GM21390 (cell line): ENCODE data around the gene PAK2.
"Not testable (repeated sequence)": the region's sequence is repeated elsewhere in the genome, so short reads cannot be mapped to it uniquely, and the experiment has no call there.

Experiments
- ATAC-seq: cut with Tn5 transposase; IDR thresholded peaks from one replicate; pipeline ENCODE4 v1.9.1; 2021; ENCODE audit not compliant: unreplicated experiment

The PAK2 gene

DNA sequence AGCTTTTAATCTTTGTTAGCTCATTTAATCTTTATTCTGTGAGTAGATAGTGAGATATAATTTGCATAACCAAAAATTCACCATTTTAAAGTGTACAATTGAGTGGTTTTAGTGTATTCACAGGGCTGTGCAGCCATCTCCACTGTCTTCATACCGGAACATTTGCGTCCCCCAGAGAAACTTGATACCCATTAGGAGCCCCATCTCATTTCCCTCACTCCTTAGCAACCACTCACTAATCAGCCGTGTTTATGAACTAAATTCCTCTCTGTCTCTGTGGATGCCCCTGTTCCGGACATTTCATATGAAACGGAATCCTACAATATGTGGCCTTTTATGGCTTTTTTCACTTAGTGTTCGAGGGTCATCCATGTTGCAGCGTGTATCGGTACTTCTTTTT lies 38.2 kb downstream of the PAK2 start:
- no peak for ATAC-seq

DNA sequence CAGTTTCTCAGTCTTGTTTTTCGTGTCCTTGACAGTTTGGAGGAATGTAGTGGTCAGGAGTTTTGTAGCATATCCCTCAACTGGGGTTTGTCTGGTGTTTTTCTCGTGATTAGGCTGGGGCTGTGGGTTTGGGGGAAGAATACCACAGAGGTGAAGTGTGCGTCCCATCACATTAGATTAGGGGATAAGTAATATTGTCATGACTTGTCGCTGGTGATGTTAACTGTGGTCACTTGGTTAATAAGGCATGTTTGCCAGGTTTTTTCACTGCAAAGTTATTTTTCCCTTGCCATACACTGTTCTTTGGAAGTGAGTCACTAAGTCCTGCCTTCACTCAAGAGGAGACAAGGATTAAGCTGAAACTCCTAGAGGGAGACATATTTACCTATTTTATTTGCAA lies 39.1 kb downstream of the PAK2 start:
- no peak for ATAC-seq

DNA sequence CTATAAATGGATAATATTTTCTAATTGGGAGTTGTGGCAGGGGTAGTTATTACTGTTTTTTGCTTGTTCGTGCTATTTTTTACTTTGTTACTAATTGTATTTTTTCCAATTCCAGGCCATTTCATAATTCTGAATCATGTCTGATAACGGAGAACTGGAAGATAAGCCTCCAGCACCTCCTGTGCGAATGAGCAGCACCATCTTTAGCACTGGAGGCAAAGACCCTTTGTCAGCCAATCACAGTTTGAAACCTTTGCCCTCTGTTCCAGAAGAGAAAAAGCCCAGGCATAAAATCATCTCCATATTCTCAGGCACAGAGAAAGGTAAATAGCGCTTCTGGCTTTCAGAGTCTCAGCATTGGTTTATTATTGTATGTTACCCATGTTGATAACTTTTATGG lies 42.9 kb downstream of the PAK2 start:
- ATAC-seq, result no peak

DNA sequence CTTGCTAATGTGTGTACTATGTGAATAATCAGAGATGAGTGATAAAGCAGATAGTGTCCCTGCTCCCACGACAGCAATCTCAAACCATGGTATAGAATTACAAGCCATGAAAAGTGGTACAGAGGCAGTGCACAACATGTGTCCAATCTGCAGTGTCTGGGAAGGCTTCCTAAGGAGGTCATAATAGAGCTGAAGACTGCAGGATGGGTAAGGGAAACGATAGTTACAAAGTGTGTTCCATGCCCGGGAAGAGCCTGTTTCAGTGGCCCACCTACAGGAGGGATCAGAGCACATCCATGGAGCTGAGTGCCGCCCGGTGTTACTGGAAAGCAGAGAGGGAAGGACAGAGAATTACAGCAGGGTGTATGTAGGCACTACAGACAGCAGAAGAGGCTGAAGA lies 48.9 kb downstream of the PAK2 start:
- no peak for ATAC-seq

DNA sequence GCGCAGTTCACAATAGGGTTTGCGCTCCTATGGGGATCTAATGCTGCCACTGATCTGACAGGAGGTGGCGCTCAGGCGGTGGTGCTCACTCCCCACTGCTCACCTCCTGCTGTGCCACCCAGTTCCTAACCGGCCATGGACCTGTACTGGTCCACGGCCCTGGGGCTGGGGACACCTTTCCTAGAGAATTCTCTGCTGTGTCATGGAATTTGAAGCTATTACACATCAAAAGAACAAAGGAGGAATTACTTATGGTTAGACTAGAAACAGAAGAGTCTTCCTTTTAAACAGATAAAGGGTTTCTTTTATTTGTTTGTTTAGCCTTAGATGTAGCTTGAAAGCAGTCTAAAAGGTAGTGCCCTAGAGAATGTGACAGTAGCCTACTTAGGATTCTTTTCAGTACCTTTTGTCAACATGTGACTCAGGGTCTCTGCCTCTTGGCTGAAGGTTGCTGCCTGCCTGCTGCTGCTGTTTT lies 50.3 kb downstream of the PAK2 start:
- ATAC-seq, result no peak

DNA sequence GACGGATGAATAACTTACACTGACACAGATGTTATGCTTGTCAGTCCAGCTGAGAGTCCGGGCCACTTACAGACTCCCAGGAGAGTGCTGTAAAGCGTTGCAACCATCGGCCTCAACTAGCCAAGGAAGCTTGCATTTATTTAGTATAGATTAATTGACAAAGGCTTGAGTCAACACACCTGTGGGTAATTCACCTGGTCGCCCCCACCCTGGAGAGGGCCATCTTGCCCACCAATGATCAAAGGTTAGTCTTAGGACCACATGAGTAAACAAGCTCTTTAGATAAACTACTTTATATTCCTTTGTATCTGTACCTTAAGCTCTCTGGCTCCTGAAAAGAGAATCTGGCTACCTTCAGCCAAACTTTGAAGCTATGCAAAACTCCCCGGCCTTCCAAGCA lies 51.0 kb downstream of the PAK2 start:
- no peak for ATAC-seq

DNA sequence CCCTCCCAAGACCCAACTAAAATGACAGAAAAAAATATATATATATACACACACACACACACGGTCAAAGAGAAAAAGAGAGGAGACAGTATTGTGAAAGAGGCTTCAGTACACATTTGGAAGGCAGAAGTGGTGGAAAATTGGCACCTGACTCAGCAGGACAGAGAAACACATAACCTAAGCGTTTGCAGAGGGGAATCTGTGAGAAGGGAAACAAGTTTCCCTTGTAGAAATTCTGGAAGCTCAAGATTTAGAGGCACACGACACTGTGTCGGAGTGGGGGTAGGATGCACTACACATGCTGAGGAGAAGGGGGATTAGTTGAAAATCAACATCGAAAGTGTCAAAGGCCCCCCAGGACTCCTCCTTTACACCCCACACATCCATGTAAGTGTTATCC lies 53.1 kb downstream of the PAK2 start:
- ATAC-seq, result no peak

DNA sequence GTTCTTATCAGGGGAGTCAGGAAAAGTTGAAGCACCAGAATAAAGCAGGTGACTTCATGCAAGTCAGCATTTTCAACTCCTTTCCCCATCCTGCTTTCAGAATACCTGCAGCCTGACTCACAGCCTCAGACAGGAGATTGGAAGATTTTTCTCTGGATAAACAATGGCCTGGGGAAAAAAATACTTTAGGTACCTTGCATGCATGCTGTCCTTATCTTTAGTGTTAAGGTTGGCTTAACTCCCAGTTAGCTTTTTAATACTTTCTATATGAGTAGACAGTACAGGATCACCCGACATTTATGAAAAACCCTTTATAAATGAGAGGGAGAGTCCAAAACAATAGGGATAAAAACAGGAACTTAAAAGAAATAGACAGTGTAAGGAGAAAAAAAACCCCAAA lies 53.6 kb downstream of the PAK2 start:
- no peak for ATAC-seq

DNA sequence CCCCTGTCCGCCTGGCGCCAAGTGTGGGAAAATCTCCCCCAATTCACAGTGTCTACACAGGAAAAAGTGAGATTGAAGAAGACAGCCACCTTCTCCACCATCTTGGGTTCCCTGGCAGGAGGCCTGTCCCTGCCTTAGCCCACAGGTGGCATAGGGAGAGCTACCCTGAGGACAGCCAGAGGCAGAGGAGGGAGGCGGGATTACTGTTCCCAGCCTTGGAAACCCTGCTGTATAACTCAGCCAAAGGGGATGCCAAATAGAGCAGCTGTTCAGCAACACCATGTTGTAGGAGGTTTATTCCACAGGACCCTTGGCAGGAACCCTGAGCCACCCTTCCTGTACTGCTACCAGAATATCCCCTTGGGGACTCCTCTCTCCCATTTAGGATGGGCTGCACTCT lies 54.8 kb downstream of the PAK2 start:
- no peak for ATAC-seq

DNA sequence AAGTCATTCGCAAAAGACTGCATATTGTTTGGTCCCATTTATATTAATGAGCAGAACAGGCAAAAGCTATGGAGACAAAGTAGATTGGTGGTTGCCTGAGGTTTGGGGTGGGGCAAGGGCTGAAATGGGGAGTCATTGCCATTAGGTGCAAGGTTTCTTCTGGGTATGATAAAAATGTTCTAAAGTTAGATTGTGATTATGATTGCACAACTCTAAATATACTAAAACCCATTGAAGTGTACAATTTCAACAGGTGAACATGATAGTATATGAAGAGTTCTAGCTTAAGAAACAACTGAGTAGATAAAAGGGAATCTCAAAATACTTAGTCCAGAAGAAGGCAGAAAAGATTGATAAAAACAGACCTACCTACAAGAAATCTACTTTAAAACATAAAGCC lies 56.7 kb downstream of the PAK2 start:
- no peak for ATAC-seq

DNA sequence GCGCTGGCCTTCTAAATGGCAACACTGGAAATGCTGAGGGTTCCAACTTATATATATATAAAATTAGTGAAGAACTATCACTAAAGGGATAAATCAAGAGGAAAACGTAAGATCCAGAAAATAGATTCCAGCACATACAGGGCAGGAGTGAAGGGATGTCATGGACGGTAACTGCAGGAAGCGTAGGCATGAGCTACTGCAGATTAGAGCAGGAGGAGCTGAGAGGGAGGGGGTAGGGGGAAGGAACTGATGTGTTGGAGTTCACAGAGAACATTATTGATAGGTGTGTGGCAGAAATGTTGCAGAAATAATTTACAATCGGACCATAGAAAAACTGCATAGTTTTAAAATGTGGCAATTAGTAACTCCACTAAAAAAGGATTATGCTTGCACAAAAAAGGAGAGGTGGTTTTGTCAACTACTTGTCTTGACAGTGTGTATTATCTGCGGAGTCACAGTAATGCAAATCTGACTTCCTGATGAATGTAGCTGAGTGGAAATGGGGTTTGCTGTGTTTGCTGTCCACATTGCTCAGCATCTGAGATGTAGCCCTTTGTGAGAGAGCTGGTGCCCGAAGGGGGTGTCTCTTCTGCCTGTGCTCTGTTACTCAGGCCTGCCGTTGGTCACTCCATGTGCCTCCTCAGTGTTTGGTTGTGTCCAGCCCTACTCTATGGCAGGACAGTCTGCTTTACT lies 61.2 kb downstream of the PAK2 start:
- no peak for ATAC-seq

DNA sequence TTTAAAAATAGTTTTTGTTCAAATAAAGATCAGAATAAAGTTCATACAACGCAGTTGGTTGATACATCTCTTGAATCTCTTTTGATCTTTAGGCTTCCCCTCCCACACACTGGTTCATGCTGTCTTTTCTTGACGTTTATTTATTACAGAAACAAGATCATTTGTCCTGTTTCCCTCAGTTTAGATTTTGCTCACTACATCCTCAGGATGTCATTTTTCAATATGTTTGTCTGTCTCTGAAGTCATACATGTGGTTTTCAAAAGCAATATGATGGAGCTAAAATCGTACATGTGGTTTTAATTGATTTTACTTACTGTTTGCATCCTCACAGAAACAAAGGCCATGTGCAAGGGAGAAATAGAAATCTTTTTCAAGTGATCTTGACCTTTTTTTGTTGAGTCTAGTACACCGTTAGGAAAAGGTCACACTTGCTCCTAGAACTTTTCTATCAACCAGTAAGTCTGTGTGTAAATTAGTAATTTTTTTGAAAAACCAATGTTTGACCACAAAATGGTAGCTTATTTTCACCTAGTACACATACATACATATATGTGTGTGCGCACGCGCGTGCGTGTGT lies 64.3 kb downstream of the PAK2 start:
- ATAC-seq, result no peak

DNA sequence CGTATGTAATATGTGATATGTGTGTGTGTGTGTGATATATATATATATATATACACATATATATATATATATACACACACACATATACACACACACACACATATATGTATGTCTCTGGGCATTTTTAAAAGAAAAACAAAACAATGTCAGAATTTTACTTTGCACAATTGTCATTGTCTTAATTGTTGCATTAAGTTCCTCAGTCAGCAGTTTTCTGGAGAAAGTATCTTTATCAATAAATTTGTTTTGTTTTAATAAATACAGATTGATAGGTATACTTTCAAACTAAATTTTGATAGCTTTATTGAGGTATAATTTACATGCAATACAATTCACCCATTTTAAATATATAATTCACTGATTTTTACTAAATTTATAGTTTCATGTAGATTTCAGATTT lies 65.1 kb downstream of the PAK2 start:
- no peak for ATAC-seq

DNA sequence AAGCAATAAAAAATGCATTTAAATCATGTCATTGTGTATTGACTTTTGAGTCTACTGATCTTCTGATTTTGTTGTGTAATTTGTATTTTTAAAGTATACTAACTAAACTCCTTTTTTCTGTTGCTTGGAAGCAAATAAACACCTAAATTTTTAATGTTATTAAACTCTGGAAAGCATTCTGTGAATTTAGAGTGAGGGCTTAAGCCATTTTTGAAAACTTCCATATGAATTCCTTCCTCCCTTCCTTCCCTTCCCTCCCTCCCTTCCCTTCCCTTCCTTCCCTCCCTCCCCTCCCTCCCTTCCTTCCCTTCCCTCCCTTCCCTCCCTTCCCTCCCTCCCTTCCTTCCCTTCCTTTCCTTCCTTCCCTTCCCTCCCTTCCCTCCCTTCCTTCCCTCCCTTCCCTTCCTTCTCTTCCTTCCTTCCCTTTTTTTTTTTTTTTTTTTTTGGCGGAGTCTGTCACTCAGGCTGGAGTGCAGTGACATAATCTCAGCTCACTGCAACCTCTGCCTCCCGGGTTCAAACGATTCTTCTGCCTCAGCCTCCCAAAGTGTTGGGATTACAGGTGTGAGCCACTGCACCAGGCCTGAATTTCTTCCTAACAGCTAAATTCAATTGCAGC lies 71.4 kb downstream of the PAK2 start:
- ATAC-seq, result no peak

DNA sequence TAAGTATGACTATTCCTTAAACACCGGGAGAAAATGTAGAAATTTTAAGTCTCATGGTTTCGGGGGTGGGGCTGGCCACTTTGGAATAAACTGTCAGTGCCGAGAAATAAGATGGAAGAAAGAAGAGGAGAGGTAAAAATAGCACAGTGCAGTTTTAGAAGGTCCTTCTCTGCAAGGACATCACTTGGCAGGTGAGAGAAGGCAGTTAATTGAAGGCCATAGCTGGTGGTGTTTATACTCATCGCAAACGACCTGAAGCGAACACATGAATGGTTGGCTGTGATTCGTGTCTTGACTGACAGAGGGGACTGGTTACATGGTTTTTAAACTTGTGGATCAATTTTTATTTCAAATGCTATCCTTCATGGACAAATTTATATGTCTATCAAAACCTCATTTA lies 73.2 kb downstream of the PAK2 start:
- ATAC-seq, result no peak

DNA sequence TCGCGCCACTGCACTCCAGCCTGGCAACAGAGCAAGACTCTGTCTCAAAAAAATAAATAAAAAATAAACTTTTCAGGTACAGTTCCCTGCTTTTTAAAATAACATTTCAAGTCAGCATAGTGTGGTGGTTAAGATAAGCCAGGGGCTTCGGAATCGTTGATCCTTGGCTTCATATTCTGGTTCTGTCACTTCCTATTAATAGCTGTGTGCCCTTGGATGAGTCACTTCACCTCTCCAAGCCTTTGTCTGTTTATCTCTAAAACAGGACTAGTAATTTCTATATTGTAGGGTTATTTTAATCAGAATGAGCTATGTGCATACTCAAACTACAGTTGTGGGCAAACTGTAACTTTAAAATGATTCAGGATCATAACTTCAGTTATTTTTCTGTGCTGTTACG lies 74.2 kb downstream of the PAK2 start:
- no peak for ATAC-seq

DNA sequence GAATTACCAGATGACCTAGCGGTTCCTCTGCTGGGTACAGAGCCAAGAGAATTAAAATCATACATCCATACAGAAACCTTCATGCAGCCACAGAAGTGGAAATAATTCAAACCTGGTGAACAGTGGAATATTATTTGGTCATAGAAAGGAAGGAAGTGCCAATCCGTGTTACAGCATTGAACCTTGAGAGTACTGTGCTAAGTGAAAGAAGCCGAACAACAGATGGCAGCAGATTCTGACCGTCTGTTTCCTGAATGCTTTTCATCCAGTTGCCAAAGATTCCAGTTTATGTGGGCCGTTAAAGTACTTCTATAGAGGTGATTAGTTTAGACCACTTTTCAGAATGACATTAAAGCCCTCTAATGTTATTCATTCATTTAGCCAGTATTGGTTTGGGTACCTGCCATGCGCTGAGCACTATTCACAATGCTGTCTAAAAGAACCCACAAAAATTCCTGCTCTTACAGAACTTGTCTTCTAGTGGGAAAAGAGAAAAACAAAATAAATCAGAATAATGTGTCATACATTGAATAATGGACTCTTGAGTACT lies 82.2 kb downstream of the PAK2 start:
- ATAC-seq, result no peak

DNA sequence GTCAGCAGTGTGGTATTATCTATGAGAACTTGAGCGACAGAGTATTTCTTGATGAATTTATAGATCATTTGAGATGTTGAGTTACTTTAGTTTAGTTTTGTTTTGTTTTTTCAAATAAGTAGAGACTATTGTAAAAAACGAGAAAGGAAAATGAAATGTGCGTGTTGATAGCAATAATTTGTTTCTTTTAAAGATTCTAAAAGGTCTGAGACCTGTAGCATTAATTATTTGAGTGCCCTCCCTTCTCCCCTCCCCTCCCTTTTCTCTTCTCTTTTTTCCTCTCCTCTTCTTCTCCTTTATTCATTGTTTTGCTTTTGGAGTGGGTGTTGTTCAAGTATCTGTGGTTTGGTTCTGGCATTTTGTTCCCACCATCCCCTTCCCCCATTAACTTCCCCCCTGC lies 90.0 kb downstream of the PAK2 start:
- not testable (repeated sequence) for ATAC-seq

DNA sequence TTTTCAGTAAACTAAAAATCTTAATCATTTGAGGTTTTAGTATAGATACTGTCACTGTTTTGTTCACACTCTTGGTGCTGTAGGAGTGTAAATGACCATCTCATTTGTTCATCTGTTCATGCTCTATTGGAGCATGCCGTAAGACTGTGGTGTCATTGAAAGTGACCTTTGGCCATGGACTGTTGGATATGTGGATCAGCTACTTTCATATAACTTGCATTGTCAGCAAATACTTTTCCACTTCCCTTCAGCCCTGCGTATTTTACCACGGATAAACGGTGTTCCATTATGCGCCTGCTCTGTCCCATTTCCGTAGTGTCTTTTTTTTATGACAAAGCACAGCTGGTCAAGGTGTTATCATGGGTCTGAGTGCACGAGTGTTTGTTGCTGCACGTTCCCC lies 95.4 kb downstream of the PAK2 start:
- no peak for ATAC-seq

DNA sequence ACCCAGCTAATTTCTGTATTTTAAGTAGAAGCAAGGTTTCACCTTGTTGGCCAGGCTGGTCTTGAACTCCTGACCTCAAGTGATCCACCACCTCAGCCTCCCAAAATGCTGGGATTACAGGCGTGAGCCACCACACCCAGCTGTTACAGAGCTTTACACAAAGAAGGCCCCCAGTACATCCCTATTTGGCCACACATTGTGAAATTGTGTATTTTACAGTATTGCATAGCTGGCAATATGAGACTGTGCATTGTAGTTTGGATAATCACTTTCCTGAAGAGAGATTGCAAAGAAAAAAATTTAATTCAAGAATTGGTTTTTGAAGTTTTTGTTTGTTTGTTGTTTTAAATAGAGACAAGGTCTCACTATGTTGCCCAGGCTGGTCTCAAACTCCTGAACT lies 97.0 kb downstream of the PAK2 start:
- ATAC-seq, result not testable (repeated sequence)

DNA sequence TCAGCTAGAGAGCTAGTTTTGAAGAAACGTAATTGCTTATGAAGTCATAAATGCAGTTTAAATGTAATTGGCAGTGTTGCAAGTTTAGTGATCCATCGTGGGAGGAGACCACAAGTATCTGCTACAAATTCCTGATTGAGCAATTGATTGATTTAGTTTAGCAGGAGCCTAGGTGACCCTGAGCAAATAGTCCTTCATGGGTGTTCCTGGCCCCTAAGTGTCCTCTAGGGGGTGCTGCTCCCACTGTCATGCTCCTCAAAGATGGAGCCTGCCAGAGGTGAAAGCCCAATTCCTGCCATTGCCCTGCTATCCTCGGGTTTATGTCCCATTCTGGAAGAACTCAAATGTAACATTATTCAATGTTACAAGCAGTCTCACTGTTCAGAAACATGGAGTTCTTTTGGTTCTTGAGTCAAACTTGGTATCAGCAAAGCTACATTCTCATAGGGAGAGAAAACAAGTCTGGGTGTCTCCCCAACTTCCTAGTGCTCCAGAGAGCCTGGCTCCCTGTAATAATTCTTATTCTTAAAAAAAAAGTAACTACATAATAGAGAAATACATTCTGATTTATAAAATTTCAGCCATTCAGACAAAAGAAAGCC lies 98.3 kb downstream of the PAK2 start:
- ATAC-seq, result peak; percentile 54

DNA sequence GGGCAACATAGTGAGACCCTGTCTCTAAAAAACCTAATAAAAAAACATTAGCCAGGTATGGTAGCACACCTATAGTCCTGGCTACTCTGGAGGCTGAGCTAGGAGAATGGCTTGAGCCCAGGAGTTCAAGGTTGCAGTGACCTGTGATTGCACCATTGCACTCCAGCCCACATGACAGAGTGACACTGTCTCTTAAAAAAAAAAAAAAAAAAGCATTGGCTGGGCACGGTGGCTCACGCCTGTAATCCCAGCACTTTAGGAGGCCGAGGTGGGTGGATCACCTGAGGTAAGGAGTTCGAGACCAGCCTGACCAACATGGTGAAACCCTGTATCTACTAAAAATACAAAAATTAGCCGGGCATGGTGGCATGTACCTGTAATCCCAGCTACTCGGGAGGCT lies 99.7 kb downstream of the PAK2 start:
- ATAC-seq, result not testable (repeated sequence)
